ENCODE data around the gene GLT8D2.

Gene GLT8D2

DNA sequence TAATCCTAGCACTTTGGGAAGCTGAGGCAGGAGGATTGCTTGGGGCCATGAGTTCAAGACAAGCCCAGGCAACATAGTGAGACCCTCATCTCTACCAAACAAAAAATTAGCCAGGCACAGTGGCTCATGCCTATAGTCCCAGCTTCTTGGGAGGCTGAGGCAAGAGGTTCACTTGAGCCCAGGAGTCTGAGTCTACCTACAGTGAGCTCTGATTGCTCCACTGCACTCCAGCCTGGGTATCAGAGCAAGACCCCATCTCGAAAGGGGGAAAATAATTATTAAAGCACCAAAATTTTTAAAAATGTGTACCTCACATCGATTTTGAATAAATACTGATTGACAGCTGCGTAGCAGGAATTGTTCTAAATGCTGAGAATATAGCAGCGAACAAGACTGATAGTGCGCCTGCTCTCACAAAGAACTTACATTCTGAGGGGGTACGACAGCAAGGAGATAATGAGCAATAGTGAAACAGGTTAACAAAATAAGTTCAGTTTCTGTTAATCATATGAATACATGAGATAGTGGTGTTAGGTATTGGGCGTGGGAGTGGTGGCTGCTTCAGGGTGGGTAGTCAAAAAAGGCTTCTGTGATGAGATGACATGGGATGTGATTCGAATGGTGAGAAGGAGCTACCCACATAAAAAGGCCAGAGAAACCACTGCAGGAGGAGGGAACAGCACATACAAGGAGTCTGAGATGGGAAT lies 33.9 kb upstream of the GLT8D2 start:
- TF ChIP-seq, protein P1, sequence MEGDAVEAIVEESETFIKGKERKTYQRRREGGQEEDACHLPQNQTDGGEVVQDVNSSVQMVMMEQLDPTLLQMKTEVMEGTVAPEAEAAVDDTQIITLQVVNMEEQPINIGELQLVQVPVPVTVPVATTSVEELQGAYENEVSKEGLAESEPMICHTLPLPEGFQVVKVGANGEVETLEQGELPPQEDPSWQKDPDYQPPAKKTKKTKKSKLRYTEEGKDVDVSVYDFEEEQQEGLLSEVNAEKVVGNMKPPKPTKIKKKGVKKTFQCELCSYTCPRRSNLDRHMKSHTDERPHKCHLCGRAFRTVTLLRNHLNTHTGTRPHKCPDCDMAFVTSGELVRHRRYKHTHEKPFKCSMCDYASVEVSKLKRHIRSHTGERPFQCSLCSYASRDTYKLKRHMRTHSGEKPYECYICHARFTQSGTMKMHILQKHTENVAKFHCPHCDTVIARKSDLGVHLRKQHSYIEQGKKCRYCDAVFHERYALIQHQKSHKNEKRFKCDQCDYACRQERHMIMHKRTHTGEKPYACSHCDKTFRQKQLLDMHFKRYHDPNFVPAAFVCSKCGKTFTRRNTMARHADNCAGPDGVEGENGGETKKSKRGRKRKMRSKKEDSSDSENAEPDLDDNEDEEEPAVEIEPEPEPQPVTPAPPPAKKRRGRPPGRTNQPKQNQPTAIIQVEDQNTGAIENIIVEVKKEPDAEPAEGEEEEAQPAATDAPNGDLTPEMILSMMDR (IDR thresholded peaks at IDR 0.05; ENCODE audit: low read depth, low read length, missing control alignments) = no peak
- no peak for DNase-seq (ENCODE audit: low read depth)
- in situ Hi-C loops (cut with HindIII; ENCODE audit: low sequenced_read_pairs) = no loop called here
- no peak overlapping the region for H3K4me3 ChIP-seq (ENCODE audit: low read depth, low read length)

DNA sequence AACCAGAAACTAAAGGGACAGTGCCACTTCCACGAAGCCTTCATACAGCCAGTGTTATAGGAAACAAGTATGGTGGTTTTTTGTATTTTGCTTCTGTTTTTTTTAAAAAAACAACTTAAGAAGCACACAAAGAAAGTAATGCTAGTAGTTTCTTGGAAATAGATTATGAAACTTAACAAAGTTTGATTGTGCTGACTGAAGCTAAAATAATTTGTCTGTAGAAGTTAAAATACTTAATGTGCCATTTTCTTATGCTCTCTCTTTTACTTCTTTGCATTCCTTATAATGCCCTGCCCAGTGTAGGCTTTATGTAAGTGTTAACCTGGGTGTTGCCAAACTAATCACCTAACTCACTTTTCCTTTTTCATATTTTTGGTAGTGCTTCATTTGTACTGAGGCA lies 30.8 kb upstream of the GLT8D2 start:
- TF ChIP-seq, protein P1 (IDR thresholded peaks at IDR 0.05; ENCODE audit: low read depth, low read length, missing control alignments) = no peak
- in situ Hi-C loops (cut with HindIII; ENCODE audit: low sequenced_read_pairs) = no loop called here
- no peak for DNase-seq (ENCODE audit: low read depth)
- no peak overlapping the region for H3K4me3 ChIP-seq (ENCODE audit: low read depth, low read length)

DNA sequence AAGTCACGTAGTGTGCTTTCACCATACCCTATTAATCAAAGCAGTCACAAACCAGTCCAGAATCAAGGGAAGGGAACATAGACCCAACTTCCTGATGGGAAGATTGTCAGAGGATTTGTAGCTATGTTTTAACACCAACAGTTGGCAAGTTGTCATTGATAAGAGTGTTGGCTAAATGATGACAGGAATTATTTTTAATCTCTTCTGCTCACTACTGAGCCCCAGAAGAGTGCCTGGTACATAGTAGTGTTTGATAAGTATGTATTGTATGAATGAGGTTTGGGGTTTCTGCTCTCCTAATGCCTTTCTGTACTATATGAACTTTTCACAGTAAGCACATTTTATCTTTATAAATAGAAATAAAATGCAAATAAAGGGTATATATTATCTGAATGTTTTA lies 29.0 kb upstream of the GLT8D2 start:
- TF ChIP-seq, protein P1 (IDR thresholded peaks at IDR 0.05; ENCODE audit: low read depth, low read length, missing control alignments) = no peak
- H3K4me3 ChIP-seq (ENCODE audit: low read depth, low read length) = no peak overlapping the region
- in situ Hi-C loops (cut with HindIII; ENCODE audit: low sequenced_read_pairs) = no loop called here
- DNase-seq (ENCODE audit: low read depth) = no peak

DNA sequence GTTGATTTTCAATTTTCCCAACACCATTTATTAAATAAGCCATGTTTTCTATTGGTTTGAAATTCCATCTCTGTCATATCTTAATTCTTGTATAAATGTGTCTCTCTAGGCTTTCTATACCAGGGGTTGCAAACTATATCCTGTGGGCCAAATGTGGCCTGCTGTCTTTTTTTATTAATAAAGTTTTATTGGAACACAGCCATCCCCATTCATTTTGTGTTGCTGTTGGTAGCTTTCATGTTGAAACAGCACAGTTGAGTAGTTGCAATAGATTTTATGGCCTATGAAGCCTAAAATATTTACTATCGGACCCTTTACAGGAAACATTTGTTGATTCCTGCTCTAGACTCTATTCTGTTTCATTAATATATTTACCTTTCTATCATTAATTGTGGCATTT lies 23.7 kb upstream of the GLT8D2 start:
- TF ChIP-seq, protein P1 (IDR thresholded peaks at IDR 0.05; ENCODE audit: low read depth, low read length, missing control alignments) = no peak
- no peak overlapping the region for H3K4me3 ChIP-seq (ENCODE audit: low read depth, low read length)
- DNase-seq (ENCODE audit: low read depth) = no peak
- in situ Hi-C loops (cut with HindIII; ENCODE audit: low sequenced_read_pairs) = no loop called here

DNA sequence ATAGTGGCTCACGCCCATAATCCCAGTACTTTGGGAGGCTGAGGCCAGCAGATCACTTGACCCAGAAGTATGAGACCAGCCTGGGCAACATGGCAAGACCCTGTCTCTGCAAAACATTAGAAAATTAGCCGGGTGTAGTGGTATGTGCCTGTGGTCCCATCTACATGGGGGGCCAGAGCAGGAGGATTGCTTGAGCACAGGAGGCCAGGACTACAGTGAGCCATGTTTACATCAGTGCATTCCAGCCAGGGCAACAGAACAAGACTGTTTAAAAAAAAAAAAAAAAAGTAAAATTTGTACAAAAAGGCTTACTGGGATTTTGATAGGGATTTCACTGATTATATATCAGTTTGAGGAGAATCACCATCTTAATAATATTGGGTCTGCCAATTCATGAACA lies 22.1 kb upstream of the GLT8D2 start:
- in situ Hi-C loops (cut with HindIII; ENCODE audit: low sequenced_read_pairs) = no loop called here
- H3K4me3 ChIP-seq (ENCODE audit: low read depth, low read length) = no peak overlapping the region
- no peak for DNase-seq (ENCODE audit: low read depth)
- TF ChIP-seq, protein P1 (IDR thresholded peaks at IDR 0.05; ENCODE audit: low read depth, low read length, missing control alignments) = no peak

DNA sequence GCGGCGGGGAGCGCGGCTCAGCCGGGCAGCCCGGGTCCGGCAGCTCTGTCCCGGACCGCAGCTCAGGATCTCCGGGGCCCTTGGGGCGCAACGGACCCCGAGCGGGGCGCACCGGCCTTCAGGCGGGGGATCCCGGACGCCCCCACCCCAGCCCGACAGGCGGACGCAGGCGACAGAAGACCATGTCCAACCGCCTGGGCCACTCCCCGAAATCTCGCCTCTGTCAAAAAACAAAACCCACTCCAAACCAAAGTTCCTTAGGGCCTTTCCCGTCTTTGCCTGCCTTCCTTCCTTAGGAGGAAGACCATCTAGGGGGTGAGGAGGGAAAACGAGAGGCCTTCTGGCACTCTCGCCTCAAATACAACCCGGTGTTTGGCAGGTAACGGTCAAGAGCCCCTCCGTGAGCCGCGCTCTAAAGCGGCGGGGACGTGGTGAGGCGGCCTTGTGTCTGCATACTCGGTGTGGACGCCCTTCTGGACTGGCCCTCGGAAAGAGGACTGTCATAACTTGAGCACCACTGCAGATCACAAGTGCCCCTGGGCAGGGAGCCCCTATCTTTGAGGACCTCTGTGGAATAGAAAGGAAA lies 14.9 kb upstream of the GLT8D2 start:
- TF ChIP-seq, protein P1 (IDR thresholded peaks at IDR 0.05; ENCODE audit: low read depth, low read length, missing control alignments) = no peak
- DNase-seq (ENCODE audit: low read depth) = no peak
- H3K4me3 ChIP-seq (ENCODE audit: low read depth, low read length) = peak overlapping the region; percentile 93
- in situ Hi-C loops (cut with HindIII; ENCODE audit: low sequenced_read_pairs) = no loop called here

Data from astrocyte of the cerebellum (primary cell).